HFF-Myc (cell line): Measurements from ENCODE around the gene CRY2.

Source experiments
- DNase-seq: peaks from one replicate; pipeline ENCODE4 v3.0.0-alpha.2; 2011; ENCODE audit warnings: low read depth; ENCODE audit errors: extremely low read depth
- H3K4me3 ChIP-seq: replicated peaks from 2 replicates; pipeline ENCODE4 v1.5.1; 2011; ENCODE audit warnings: low read depth, mild to moderate bottlenecking, control low read depth, low read length
- CTCF ChIP-seq: IDR thresholded peaks from 2 replicates; pipeline ENCODE4 v1.5.1; 2012; ENCODE audit warnings: mild to moderate bottlenecking, low read depth, low read length, control low read depth; ENCODE audit errors: missing control alignments

Gene CRY2

GRCh38 chr11:45892856-45893255, 45.6 kb downstream of the CRY2 start:
- no peak for TF ChIP-seq CTCF
- no peak for DNase-seq
- H3K4me3 ChIP-seq: no peak overlapping the region

DNA sequence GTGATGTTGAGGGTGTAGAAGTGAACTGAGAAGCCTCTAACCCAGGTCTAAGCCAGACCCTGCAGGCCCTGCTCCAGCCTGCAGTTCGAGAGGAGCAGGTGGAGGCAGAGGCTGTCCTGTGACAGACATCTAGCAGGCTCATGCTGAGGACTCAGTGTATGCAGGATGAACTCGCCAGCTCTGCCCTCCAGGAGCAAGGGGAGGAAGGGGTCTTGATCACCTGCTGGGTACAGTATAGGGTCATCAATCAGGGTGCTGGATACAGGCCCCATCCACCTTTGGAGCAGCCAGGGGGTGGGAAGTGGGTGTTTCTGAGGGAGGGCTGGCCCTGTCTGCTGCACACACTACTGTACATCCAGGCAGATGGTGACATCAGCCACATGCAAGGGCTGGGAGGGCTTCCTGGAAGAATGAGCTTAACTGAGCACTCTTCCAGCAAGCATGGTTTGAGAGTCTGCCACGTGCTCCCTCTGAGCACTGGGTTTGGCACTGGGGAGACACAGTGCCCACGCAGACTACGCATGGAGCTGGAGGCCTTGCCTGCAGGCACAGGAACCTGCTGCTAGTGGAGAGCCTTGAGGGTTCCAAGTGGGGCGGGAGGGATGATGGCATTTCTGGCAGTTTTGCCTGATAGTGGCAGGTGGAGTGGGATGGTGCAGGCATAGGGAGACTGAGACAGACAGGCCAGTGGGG, 47.4 kb downstream of the CRY2 start:
- DNase-seq: no peak
- TF ChIP-seq CTCF: no peak
- no peak overlapping the region for H3K4me3 ChIP-seq

DNA sequence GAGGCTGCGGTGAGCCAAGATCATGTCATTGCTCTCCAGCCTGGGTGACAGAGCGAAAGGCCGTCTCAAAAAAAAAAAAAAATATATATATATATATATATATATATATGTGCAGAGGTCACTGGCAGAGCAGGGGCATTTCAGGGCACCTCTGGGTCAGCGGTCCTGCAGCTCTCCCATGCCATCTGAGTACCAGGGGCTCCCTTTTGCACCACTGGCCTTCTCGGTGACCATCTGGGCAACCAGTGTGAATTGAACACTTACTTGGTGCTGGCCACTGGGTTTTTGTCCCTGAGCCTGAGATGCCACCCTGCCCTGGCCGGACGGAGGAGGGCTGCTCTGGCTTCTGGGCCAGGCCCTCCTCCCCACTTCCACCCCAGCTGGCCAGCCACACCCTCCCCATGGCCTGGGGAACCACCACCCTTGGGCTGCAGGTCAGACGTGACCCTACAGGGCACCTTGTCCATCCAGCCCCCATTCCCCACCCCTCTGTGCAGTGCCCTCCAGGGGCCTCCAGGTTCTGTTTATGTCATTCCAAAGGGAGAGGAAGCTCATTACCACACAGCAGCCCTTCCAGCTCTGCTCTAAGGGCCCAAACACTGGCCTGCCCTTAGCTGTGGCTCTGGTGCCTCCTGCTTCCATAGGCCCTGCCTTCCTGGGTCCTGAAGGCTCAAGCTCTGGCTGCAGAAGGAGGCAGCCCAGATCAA, 48.4 kb downstream of the CRY2 start:
- no peak for TF ChIP-seq CTCF
- DNase-seq: no peak
- no peak overlapping the region for H3K4me3 ChIP-seq

DNA sequence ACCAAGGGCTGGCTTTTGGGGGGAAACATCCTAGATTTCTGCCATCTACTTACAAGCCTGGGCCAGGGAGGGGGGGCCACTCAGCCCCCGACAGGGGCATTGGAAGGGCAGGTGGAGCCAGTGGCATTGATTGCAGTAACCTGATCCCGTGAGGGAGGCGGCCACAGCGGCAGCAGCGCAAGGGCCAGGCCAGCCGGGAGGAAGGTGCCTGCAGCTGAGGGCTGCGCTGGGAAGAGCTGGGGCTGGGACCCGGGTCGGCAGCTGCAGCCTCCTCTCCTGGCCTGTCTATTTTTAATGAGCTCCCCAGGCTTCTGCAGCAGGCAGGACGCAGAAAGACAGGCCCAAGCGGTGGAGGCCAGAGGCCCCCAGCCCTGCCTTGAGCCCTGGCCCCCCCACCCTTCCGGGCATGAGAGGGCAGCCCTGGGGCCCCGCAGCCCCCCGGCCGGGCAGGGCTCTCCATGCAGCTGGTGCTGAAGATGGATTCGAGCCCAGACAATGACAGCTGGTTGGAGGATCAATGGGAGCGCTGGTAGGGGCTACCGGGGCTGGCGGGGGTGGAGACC, 49.2 kb downstream of the CRY2 start:
- H3K4me3 ChIP-seq: no peak overlapping the region
- no peak for TF ChIP-seq CTCF
- DNase-seq: no peak

DNA sequence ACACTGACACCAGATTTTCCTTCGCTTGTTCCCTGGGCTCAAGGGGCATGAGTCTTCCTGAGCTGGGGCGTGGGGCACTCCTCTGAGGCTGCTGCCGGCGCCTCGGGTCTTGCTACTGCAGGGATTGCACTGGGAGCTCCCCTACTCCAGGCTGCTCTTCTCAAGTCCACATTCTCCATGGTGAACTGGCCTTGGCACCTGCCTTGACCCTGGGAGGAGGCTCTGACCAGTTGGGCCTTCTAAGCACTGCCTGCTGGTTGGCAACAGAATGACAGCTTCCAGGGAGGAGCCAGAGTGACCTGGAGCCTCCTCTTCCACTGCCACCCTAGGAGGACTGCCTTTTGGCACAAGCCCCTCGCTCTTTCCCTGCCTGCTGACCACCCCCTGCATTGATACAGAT, 50.3 kb downstream of the CRY2 start:
- no peak for TF ChIP-seq CTCF
- H3K4me3 ChIP-seq: no peak overlapping the region
- no peak for DNase-seq

GRCh38 chr11:45899086-45899447, 51.8 kb downstream of the CRY2 start:
- H3K4me3 ChIP-seq: peak overlapping the region; percentile 59
- no peak for DNase-seq
- no peak for TF ChIP-seq CTCF
